ENCODE results near the gene CD37. TPM values are rescaled to one million over a fixed set of nuclear protein-coding genes. Genes with fewer than 3 reads are reported as not detected.

The CD37 gene
- total and polyA plus RNA-seq, 2 experiments from 2014 or later = 106 TPM; not detected in 1

GRCh38 chr19:49294401-49294800, 40.8 kb upstream of the CD37 start (continued):
- TF ChIP-seq, protein P1, sequence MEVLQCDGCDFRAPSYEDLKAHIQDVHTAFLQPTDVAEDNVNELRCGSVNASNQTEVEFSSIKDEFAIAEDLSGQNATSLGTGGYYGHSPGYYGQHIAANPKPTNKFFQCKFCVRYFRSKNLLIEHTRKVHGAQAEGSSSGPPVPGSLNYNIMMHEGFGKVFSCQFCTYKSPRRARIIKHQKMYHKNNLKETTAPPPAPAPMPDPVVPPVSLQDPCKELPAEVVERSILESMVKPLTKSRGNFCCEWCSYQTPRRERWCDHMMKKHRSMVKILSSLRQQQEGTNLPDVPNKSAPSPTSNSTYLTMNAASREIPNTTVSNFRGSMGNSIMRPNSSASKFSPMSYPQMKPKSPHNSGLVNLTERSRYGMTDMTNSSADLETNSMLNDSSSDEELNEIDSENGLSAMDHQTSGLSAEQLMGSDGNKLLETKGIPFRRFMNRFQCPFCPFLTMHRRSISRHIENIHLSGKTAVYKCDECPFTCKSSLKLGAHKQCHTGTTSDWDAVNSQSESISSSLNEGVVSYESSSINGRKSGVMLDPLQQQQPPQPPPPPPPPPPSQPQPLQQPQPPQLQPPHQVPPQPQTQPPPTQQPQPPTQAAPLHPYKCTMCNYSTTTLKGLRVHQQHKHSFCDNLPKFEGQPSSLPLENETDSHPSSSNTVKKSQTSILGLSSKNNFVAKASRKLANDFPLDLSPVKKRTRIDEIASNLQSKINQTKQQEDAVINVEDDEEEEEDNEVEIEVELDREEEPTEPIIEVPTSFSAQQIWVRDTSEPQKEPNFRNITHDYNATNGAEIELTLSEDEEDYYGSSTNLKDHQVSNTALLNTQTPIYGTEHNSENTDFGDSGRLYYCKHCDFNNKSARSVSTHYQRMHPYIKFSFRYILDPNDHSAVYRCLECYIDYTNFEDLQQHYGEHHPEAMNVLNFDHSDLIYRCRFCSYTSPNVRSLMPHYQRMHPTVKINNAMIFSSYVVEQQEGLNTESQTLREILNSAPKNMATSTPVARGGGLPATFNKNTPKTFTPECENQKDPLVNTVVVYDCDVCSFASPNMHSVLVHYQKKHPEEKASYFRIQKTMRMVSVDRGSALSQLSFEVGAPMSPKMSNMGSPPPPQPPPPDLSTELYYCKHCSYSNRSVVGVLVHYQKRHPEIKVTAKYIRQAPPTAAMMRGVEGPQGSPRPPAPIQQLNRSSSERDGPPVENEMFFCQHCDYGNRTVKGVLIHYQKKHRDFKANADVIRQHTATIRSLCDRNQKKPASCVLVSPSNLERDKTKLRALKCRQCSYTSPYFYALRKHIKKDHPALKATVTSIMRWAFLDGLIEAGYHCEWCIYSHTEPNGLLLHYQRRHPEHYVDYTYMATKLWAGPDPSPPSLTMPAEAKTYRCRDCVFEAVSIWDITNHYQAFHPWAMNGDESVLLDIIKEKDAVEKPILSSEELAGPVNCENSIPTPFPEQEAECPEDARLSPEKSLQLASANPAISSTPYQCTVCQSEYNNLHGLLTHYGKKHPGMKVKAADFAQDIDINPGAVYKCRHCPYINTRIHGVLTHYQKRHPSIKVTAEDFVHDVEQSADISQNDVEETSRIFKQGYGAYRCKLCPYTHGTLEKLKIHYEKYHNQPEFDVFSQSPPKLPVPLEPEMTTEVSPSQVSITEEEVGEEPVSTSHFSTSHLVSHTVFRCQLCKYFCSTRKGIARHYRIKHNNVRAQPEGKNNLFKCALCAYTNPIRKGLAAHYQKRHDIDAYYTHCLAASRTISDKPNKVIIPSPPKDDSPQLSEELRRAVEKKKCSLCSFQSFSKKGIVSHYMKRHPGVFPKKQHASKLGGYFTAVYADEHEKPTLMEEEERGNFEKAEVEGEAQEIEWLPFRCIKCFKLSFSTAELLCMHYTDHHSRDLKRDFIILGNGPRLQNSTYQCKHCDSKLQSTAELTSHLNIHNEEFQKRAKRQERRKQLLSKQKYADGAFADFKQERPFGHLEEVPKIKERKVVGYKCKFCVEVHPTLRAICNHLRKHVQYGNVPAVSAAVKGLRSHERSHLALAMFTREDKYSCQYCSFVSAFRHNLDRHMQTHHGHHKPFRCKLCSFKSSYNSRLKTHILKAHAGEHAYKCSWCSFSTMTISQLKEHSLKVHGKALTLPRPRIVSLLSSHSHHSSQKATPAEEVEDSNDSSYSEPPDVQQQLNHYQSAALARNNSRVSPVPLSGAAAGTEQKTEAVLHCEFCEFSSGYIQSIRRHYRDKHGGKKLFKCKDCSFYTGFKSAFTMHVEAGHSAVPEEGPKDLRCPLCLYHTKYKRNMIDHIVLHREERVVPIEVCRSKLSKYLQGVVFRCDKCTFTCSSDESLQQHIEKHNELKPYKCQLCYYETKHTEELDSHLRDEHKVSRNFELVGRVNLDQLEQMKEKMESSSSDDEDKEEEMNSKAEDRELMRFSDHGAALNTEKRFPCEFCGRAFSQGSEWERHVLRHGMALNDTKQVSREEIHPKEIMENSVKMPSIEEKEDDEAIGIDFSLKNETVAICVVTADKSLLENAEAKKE (CRISPR knock-in tag; IDR thresholded peaks at IDR 0.05) = no peak

- H3K4me2 ChIP-seq = no peak overlapping the region
- H3K36me3 Mint-ChIP-seq (ENCODE audit: low read depth) = no peaks in the 10 kb centered on the region
- no peak for DNase-seq (ENCODE audit: low spot score)
- H2AFZ ChIP-seq = no peak overlapping the region
- H3K27ac Mint-ChIP-seq = no peak overlapping the region
- H3K27me3 Mint-ChIP-seq (ENCODE audit: insufficient read depth, low read depth, poor library complexity) = no peaks in the 10 kb centered on the region
- no peak overlapping the region for H3K4me3 Mint-ChIP-seq
- 0 out of 2 replicates have a peak, but pooled peaks cover 3% of the 10 kb centered on the region for H3F3A ChIP-seq (replicated peaks; ENCODE audit: low read depth)
- no peaks in the 10 kb centered on the region for H4K20me1 ChIP-seq (replicated peaks; ENCODE audit: insufficient read depth)
- no peaks in the 10 kb centered on the region for H3K27me3 ChIP-seq (ENCODE audit: insufficient read depth)
- H3K36me3 ChIP-seq (ENCODE audit: insufficient read depth) = no peaks in the 10 kb centered on the region
- H3K4me3 ChIP-seq = no peak overlapping the region
- no peaks in the 10 kb centered on the region; the same call in 2 of the 3 replicates for H3K4me1 Mint-ChIP-seq
- no peaks in the 10 kb centered on the region; the same call in 1 of the 2 replicates for H3K4me1 ChIP-seq (ENCODE audit: insufficient read depth)
- no peaks in the 10 kb centered on the region for H3K79me2 ChIP-seq (replicated peaks; ENCODE audit: insufficient read depth)
- no peak for ATAC-seq
- no peaks in the 10 kb centered on the region for H3K9me2 ChIP-seq (ENCODE audit: insufficient read depth)
- no peak overlapping the region for H3K27ac ChIP-seq (ENCODE audit: low read depth)
- H3K9me3 Mint-ChIP-seq = no peaks in the 10 kb centered on the region
- TF ChIP-seq, protein P1 (CRISPR knock-in tag; IDR thresholded peaks at IDR 0.05) = no peak
- TF ChIP-seq, protein P2, sequence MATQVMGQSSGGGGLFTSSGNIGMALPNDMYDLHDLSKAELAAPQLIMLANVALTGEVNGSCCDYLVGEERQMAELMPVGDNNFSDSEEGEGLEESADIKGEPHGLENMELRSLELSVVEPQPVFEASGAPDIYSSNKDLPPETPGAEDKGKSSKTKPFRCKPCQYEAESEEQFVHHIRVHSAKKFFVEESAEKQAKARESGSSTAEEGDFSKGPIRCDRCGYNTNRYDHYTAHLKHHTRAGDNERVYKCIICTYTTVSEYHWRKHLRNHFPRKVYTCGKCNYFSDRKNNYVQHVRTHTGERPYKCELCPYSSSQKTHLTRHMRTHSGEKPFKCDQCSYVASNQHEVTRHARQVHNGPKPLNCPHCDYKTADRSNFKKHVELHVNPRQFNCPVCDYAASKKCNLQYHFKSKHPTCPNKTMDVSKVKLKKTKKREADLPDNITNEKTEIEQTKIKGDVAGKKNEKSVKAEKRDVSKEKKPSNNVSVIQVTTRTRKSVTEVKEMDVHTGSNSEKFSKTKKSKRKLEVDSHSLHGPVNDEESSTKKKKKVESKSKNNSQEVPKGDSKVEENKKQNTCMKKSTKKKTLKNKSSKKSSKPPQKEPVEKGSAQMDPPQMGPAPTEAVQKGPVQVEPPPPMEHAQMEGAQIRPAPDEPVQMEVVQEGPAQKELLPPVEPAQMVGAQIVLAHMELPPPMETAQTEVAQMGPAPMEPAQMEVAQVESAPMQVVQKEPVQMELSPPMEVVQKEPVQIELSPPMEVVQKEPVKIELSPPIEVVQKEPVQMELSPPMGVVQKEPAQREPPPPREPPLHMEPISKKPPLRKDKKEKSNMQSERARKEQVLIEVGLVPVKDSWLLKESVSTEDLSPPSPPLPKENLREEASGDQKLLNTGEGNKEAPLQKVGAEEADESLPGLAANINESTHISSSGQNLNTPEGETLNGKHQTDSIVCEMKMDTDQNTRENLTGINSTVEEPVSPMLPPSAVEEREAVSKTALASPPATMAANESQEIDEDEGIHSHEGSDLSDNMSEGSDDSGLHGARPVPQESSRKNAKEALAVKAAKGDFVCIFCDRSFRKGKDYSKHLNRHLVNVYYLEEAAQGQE (IDR thresholded peaks at IDR 0.05; ENCODE audit: unreplicated experiment) = no peak
- no peak for TF ChIP-seq ZNF114 (CRISPR knock-in tag; IDR thresholded peaks at IDR 0.05)
Measured at GRCh38 chr19:49295208-49295880, 39.9 kb upstream of the CD37 start.

All from GM23338 (cell line).